ENCODE measurements around the gene TNIP2.

GRCh38 chr4:2723751-2724150, 32.4 kb downstream of the TNIP2 start:
- TF ChIP-seq, protein P1, sequence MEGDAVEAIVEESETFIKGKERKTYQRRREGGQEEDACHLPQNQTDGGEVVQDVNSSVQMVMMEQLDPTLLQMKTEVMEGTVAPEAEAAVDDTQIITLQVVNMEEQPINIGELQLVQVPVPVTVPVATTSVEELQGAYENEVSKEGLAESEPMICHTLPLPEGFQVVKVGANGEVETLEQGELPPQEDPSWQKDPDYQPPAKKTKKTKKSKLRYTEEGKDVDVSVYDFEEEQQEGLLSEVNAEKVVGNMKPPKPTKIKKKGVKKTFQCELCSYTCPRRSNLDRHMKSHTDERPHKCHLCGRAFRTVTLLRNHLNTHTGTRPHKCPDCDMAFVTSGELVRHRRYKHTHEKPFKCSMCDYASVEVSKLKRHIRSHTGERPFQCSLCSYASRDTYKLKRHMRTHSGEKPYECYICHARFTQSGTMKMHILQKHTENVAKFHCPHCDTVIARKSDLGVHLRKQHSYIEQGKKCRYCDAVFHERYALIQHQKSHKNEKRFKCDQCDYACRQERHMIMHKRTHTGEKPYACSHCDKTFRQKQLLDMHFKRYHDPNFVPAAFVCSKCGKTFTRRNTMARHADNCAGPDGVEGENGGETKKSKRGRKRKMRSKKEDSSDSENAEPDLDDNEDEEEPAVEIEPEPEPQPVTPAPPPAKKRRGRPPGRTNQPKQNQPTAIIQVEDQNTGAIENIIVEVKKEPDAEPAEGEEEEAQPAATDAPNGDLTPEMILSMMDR (IDR thresholded peaks at IDR 0.05) = no peak
- TF ChIP-seq POLR2A (IDR thresholded peaks at IDR 0.05) (no peak), POLR2AphosphoS5 (IDR thresholded peaks at IDR 0.05) (no peak)

All from transverse colon (tissue), 4 donors.